SIG-M5 treated with dmso at 0.1 percent for 504 hours (cell line): ENCODE measurements around the gene PIH1D2.
A peak's percentile ranks its signal among the peaks of the same experiment; 100 is the strongest.
"Not testable (repeated sequence)": the region's sequence is repeated elsewhere in the genome, so short reads cannot be mapped to it uniquely, and the experiment has no call there.

Source experiments
- DNase-seq: peaks from one replicate; lab custom pipeline; 2025; ENCODE audit not compliant: unreplicated experiment; lab: John Stamatoyannopoulos, UW

Gene PIH1D2

GRCh38 chr11:112058103-112058502 is 15.7 kb downstream of the PIH1D2 start:
- no peak for DNase-seq

GRCh38 chr11:112057170-112057569 is 16.6 kb downstream of the PIH1D2 start:
- DNase-seq = no peak

- no peak for DNase-seq
Observed at GRCh38 chr11:112051768-112052167, 22.0 kb downstream of the PIH1D2 start.

- peak; percentile 38 for DNase-seq
Observed at GRCh38 chr11:112050721-112051120, 23.1 kb downstream of the PIH1D2 start.

GRCh38 chr11:112049777-112050176 is 24.0 kb downstream of the PIH1D2 start:
- DNase-seq = no peak

- DNase-seq = not testable (repeated sequence)
Observed at GRCh38 chr11:112048256-112048655, 25.6 kb downstream of the PIH1D2 start.

- DNase-seq = not testable (repeated sequence)
Observed at GRCh38 chr11:112046647-112047046, 27.2 kb downstream of the PIH1D2 start.

- DNase-seq = no peak
Observed at GRCh38 chr11:112044961-112045360, 28.9 kb downstream of the PIH1D2 start.

- DNase-seq = no peak
Observed at GRCh38 chr11:112042961-112043304, 30.9 kb downstream of the PIH1D2 start.

- no peak for DNase-seq
Observed at GRCh38 chr11:112042161-112042960, 31.5 kb downstream of the PIH1D2 start.

- no peak for DNase-seq
Observed at GRCh38 chr11:112037527-112037926, 36.3 kb downstream of the PIH1D2 start.

GRCh38 chr11:112033902-112034301 is 39.9 kb downstream of the PIH1D2 start:
- no peak for DNase-seq

- no peak for DNase-seq
Observed at GRCh38 chr11:112029460-112029859, 44.4 kb downstream of the PIH1D2 start.

- not testable (repeated sequence) for DNase-seq
Observed at GRCh38 chr11:112026784-112027410, 46.9 kb downstream of the PIH1D2 start.

GRCh38 chr11:112025707-112026106 is 48.1 kb downstream of the PIH1D2 start:
- no peak for DNase-seq

GRCh38 chr11:112024773-112025678 is 48.8 kb downstream of the PIH1D2 start, which contains the start of gene DLAT:
DLAT (plus strand) TSS chr11:112025408; CDS start chr11:112025473, 65 bp downstream.
- peak; percentile 80 for DNase-seq

- DNase-seq = peak; percentile 83
Observed at GRCh38 chr11:112024178-112024772, 49.5 kb downstream of the PIH1D2 start.

- no peak for DNase-seq
Observed at GRCh38 chr11:112023104-112023503, 50.7 kb downstream of the PIH1D2 start.

GRCh38 chr11:112019066-112019465 is 54.8 kb downstream of the PIH1D2 start:
- no peak for DNase-seq
